IMR-90 (cell line): ENCODE measurements around the gene SENP2. TPM values are rescaled to one million over a fixed set of nuclear protein-coding genes. Genes with fewer than 3 reads are reported as not detected.

Source experiments
- ATAC-seq: fragments of 200-7000 bp; cut with Tn5 transposase; 2 replicates; pipeline ENCODE4 v1.9.1; 2020; ENCODE audit warnings: low read depth, mild to moderate bottlenecking, moderate library complexity
- BruUV-seq: library from RNA; stranded (reverse); fragments of 400-500 nt; replicated peaks from 2 replicates; lab custom pipeline; 2021; lab: Mats Ljungman, UMichigan
- CTCF ChIA-PET: fragments of 300-600 bp; formaldehyde crosslinking; extraction: SDS; loops from one replicate; lab custom pipeline; 2021; ENCODE audit warnings: antibody characterized with exemption; lab: Yijun Ruan, JAX
- POLR2A ChIA-PET: fragments of 300-600 bp; sonication (Branson Sonifier 250); formaldehyde crosslinking; loops from one replicate; lab custom pipeline; 2022; ENCODE audit warnings: antibody characterized with exemption; ENCODE audit not compliant: unreplicated experiment; lab: Charles Lee
- DNase-seq: peaks from one replicate; pipeline ENCODE4 v3.0.0; 2013
- H2AFZ ChIP-seq: replicated peaks from 2 replicates; pipeline ENCODE3; 2013; ENCODE audit warnings: low read length, mild to moderate bottlenecking; ENCODE audit not compliant: poor library complexity
- H2AK5ac ChIP-seq: 2 replicates; pipeline ENCODE4 v1.6.1; 2013; ENCODE audit warnings: low read depth, low read length, inconsistent platforms
- H2AK9ac ChIP-seq: replicated peaks from 2 replicates; pipeline ENCODE3; 2013; ENCODE audit warnings: mild to moderate bottlenecking, low read depth, low read length, moderate library complexity; ENCODE audit not compliant: poor library complexity
- H2BK120ac ChIP-seq: 2 replicates; pipeline ENCODE4 v1.6.1; 2013; ENCODE audit warnings: low read depth, low read length, inconsistent platforms
- H2BK15ac ChIP-seq: 3 replicates; pipeline ENCODE4 v1.6.1; 2013; ENCODE audit warnings: low read depth, low read length, inconsistent platforms
- H2BK20ac ChIP-seq: 2 replicates; pipeline ENCODE4 v1.6.1; 2013; ENCODE audit warnings: low read depth, mild to moderate bottlenecking, inconsistent platforms, low read length, moderate library complexity
- H2BK5ac ChIP-seq: 2 replicates; pipeline ENCODE4 v1.6.1; 2013; ENCODE audit warnings: mild to moderate bottlenecking, low read depth, low read length, inconsistent platforms; ENCODE audit not compliant: poor library complexity, severe bottlenecking
- H3K14ac ChIP-seq: replicated peaks from 2 replicates; pipeline ENCODE4 v1.6.1; 2013; ENCODE audit warnings: low read depth, low read length, inconsistent platforms
- H3K18ac ChIP-seq: 2 replicates; pipeline ENCODE4 v1.6.1; 2013; ENCODE audit warnings: low read depth, low read length, control low read depth
- H3K23ac ChIP-seq: 2 replicates; pipeline ENCODE4 v1.6.1; 2013; ENCODE audit warnings: low read depth, low read length, inconsistent platforms
- H3K27ac ChIP-seq: 2 replicates; pipeline ENCODE4 v1.5.1; 2013; ENCODE audit warnings: mild to moderate bottlenecking, control low read depth, low read length; ENCODE audit not compliant: insufficient read depth
- H3K27me3 ChIP-seq: 2 replicates; pipeline ENCODE4 v1.6.1; 2013; ENCODE audit warnings: low read length; ENCODE audit not compliant: control insufficient read depth, insufficient read depth
- H3K36me3 ChIP-seq: 2 replicates; pipeline ENCODE4 v1.6.1; 2013; ENCODE audit warnings: low read length, mixed read lengths; ENCODE audit not compliant: control insufficient read depth, insufficient read depth
- H3K4ac ChIP-seq: 2 replicates; pipeline ENCODE4 v1.6.1; 2013; ENCODE audit warnings: low read depth, low read length, inconsistent platforms
- H3K4me1 ChIP-seq: 2 replicates; pipeline ENCODE4 v1.6.1; 2013; ENCODE audit warnings: low read length, mixed read lengths; ENCODE audit not compliant: control insufficient read depth, insufficient read depth
- H3K4me2 ChIP-seq: 2 replicates; pipeline ENCODE4 v1.6.1; 2013; ENCODE audit warnings: low read depth, mild to moderate bottlenecking, control low read depth, low read length, moderate library complexity
- H3K4me3 ChIP-seq: 2 replicates; pipeline ENCODE4 v1.5.1; 2013; ENCODE audit warnings: low read depth, mild to moderate bottlenecking, control low read depth, low read length, moderate library complexity; ENCODE audit not compliant: insufficient read depth
- H3K56ac ChIP-seq: 2 replicates; pipeline ENCODE4 v1.6.1; 2013; ENCODE audit warnings: low read length, inconsistent platforms; ENCODE audit not compliant: insufficient read depth; ENCODE audit errors: extremely low read depth
- H3K79me1 ChIP-seq, 2 experiments: 2 replicates each; pipeline ENCODE4 v1.6.1; 2013; ENCODE audit warnings: low read length in 2 of 2, inconsistent platforms in 1 of 2, low read depth in 1 of 2
- H3K9ac ChIP-seq: 2 replicates; pipeline ENCODE4 v1.6.1; 2013; ENCODE audit warnings: low read depth, low read length, control low read depth
- H3K9me1 ChIP-seq: 2 replicates; pipeline ENCODE4 v1.6.1; 2013; ENCODE audit warnings: low read length, inconsistent platforms; ENCODE audit not compliant: insufficient read depth
- H3K9me3 ChIP-seq: 2 replicates; pipeline ENCODE4 v1.6.1; 2013; ENCODE audit warnings: low read length; ENCODE audit not compliant: control insufficient read depth, insufficient read depth
- H4K20me1 ChIP-seq: 2 replicates; pipeline ENCODE4 v1.6.1; 2013; ENCODE audit warnings: low read length, inconsistent platforms; ENCODE audit not compliant: insufficient read depth
- H4K5ac ChIP-seq: 2 replicates; pipeline ENCODE4 v1.6.1; 2013; ENCODE audit warnings: mild to moderate bottlenecking, low read depth, low read length, control low read depth
- H4K8ac ChIP-seq, 2 experiments: 2 replicates each; pipeline ENCODE4 v1.6.1; 2013; ENCODE audit warnings: low read depth in 2 of 2, low read length in 2 of 2, control low read depth in 1 of 2, inconsistent platforms in 1 of 2
- H4K91ac ChIP-seq: 2 replicates; pipeline ENCODE4 v1.6.1; 2013; ENCODE audit warnings: low read depth, low read length, inconsistent platforms; ENCODE audit not compliant: insufficient read depth
- BHLHE40 ChIP-seq: fragments of 150-350 bp; IDR thresholded peaks from 2 replicates; pipeline ENCODE4 v1.6.1; 2016; ENCODE audit warnings: mild to moderate bottlenecking, low read depth, low read length
- CEBPB ChIP-seq: IDR thresholded peaks from 2 replicates; pipeline ENCODE4 v1.6.1; 2012; ENCODE audit warnings: low read depth, low read length, improper control_type of control experiment
- MAZ ChIP-seq: IDR thresholded peaks from 2 replicates; pipeline ENCODE4 v1.6.1; 2012; ENCODE audit warnings: low read depth, mild to moderate bottlenecking, low read length, improper control_type of control experiment, moderate library complexity, borderline replicate concordance
- MXI1 ChIP-seq: IDR thresholded peaks from 2 replicates; pipeline ENCODE4 v1.6.1; 2012; ENCODE audit warnings: low read depth, mild to moderate bottlenecking, low read length, moderate library complexity, borderline replicate concordance
- NFE2L2 ChIP-seq: fragments of 150-350 bp; IDR thresholded peaks from 2 replicates; pipeline ENCODE4 v1.6.1; 2016; ENCODE audit warnings: low read depth, mild to moderate bottlenecking, low read length
- POLR2A ChIP-seq: IDR thresholded peaks from 2 replicates; pipeline ENCODE4 v1.6.1; 2012; ENCODE audit warnings: mild to moderate bottlenecking, low read depth, low read length
- RCOR1 ChIP-seq: IDR thresholded peaks from 2 replicates; pipeline ENCODE4 v1.6.1; 2012; ENCODE audit warnings: mild to moderate bottlenecking, low read length, improper control_type of control experiment; ENCODE audit not compliant: insufficient replicate concordance
- SMC3 ChIP-seq: fragments of 150-350 bp; IDR thresholded peaks from 2 replicates; pipeline ENCODE4 v1.6.1; 2016; ENCODE audit warnings: low read depth, mild to moderate bottlenecking, antibody characterized with exemption, low read length, moderate library complexity
- WGBS, 2 experiments: methylation state at CpG; one replicate each; pipeline versions ENCODE4 v1.1.5 to v1.1.7; 2013; ENCODE audit warnings: missing lambda C conversion rate in 2 of 2; ENCODE audit not compliant: insufficient read length in 1 of 2; ENCODE audit errors: extremely low coverage in 2 of 2; 5-methylcytosine and 5-hydroxymethylcytosine counted together
- dilution Hi-C: fragments of 300-500 bp; cut with HindIII; formaldehyde crosslinking; loops from one replicate; pipeline ENCODE4 v1.14.3; 2018; ENCODE audit warnings: low sequenced_read_pairs; ENCODE audit not compliant: unreplicated experiment
- in situ Hi-C: fragments of 300-500 bp; cut with MboI; formaldehyde crosslinking; loops from 3 replicates; pipeline ENCODE4 v1.14.3; 2019; ENCODE audit warnings: low sequenced_read_pairs, inconsistent platforms, mixed read lengths
- intact Hi-C: fragments of 100-400 bp; cut with micrococcal nuclease; formaldehyde crosslinking; loops from 2 replicates; pipeline ENCODE4 v1.10.0; 2022
- polyA plus RNA-seq, 3 experiments: library from polyadenylated mRNA; depleted of rRNA; stranded (reverse); fragments of >200 nt; gene quantifications; 2 replicates each; pipeline ENCODE4 v1.2.3, GENCODE V29; 2012; ENCODE audit warnings: low replicate concordance in 1 of 3
- total RNA-seq: library from RNA; depleted of rRNA; stranded (reverse); fragments of >200 nt; gene quantifications from 2 replicates; pipeline ENCODE4 v1.2.3, GENCODE V29; 2012
- TF ChIP-seq, protein P1 (sequence below): conservative IDR thresholded peaks from 2 replicates; pipeline ENCODE4 v1.5.1; 2012; ENCODE audit warnings: mild to moderate bottlenecking, low read depth, low read length, improper control_type of control experiment

The SENP2 gene
- total and polyA plus RNA-seq, 2 of the 4 experiments (the other 2 are of a cell fraction), result 9.4 to 15.2 TPM

DNA sequence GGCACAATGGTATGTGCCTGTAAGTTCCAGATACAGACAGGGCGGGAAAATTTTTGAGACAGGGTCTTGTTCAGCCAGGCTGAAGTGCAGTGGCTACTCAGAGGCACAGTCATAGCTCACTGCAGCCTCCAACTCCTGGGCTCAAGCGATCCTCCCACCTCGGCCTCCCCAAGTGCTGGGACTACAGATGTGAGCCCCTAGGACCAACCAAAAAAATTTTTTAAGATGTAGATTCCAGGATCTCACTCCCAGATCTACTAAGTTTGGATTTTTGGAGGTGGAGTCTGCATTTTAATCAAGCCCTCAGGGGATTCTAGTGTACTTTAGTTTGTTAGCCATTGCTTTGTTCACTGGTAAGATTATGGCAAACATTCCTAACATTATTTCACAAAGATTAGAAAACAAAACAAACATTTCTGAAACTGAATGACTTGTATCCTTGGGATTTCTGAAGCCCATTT lies 36.4 kb upstream of the SENP2 start:
- Histone ChIP-seq H2BK20ac (no peak overlapping the region), H3K56ac (no peak overlapping the region), H3K9ac (no peak overlapping the region), H3K9me1 (no peaks in the 10 kb centered on the region; the same call in 1 of the 2 replicates), H3K27ac (peak overlapping the region; percentile 56; the same call in 1 of the 2 replicates), H3K14ac (no peak overlapping the region), H2AFZ (no peak overlapping the region), H4K91ac (no peak overlapping the region; the same call in 1 of the 2 replicates), H2BK5ac (peak overlapping the region; percentile 69), H3K4ac (peak overlapping the region; percentile 30; the same call in 1 of the 2 replicates), H4K8ac (no peak overlapping the region), H3K4me3 (no peak overlapping the region), H3K9me3 (no peaks in the 10 kb centered on the region), H4K5ac (0 out of 2 replicates have a peak overlapping the region, but pooled peaks have one; percentile 14), H3K27me3 (no peaks in the 10 kb centered on the region), H2BK120ac (peak overlapping the region; percentile 19; the same call in 1 of the 2 replicates), H3K23ac (no peak overlapping the region), H2AK9ac (no peak overlapping the region), H3K18ac (peak overlapping the region; percentile 38), H2BK15ac (no peak overlapping the region), H2AK5ac (no peak overlapping the region), H3K4me2 (0 out of 2 replicates have a peak overlapping the region, but pooled peaks have one; percentile 3), H3K79me1 (no peaks in the 10 kb centered on the region), H3K4me1 (peaks cover 5% of the 10 kb centered on the region), H3K36me3 (no peaks in the 10 kb centered on the region), H4K20me1 (no peaks in the 10 kb centered on the region)
- 100% methylated on average over 1 of the region's 3 CpGs; no CpG with 5 or more reads in 1 of the 2 experiments for WGBS, 2 experiments
- no peak for TF ChIP-seq NFE2L2
- no peak for TF ChIP-seq CEBPB
- TF ChIP-seq, protein P1, sequence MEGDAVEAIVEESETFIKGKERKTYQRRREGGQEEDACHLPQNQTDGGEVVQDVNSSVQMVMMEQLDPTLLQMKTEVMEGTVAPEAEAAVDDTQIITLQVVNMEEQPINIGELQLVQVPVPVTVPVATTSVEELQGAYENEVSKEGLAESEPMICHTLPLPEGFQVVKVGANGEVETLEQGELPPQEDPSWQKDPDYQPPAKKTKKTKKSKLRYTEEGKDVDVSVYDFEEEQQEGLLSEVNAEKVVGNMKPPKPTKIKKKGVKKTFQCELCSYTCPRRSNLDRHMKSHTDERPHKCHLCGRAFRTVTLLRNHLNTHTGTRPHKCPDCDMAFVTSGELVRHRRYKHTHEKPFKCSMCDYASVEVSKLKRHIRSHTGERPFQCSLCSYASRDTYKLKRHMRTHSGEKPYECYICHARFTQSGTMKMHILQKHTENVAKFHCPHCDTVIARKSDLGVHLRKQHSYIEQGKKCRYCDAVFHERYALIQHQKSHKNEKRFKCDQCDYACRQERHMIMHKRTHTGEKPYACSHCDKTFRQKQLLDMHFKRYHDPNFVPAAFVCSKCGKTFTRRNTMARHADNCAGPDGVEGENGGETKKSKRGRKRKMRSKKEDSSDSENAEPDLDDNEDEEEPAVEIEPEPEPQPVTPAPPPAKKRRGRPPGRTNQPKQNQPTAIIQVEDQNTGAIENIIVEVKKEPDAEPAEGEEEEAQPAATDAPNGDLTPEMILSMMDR, result no peak
- TF ChIP-seq SMC3, result no peak
- TF ChIP-seq BHLHE40, result no peak
- no peak for TF ChIP-seq MXI1
- no peak for TF ChIP-seq POLR2A
- TF ChIP-seq RCOR1, result no peak
- TF ChIP-seq MAZ, result no peak
- BruUV-seq, result no TSS peak
- intact Hi-C loops, result loop anchor here (2.0 kb wide), 1 partner anchor 51 kb away; the partner anchor contains the start of gene TMEM41A
- dilution Hi-C loops, result no loop called here
- ChIA-PET POLR2A (no interaction called here), CTCF (interaction anchor here (1.6 kb wide), 1 partner anchor 10 kb away, joined by 3 read pairs; no protein-coding TSS in a partner anchor)
- in situ Hi-C loops, result no loop called here
- DNase-seq (peak; percentile 48), ATAC-seq (peak; percentile 59)
